ENCODE measurements around the gene DNAJC5. TPM values are rescaled to one million over a fixed set of nuclear protein-coding genes. Genes with fewer than 3 reads are reported as not detected.
"Not testable (repeated sequence)": the region's sequence is repeated elsewhere in the genome, so short reads cannot be mapped to it uniquely, and the experiment has no call there.

DNAJC5 gene
- total and polyA plus RNA-seq, 2 donors (not counting 1 experiment from before 2014, with no cell fraction given) = 12.2 to 33.3 TPM

- Histone ChIP-seq H3K36me3 (replicated peaks in 1 of 2; ENCODE audit: control extremely low read depth in 1 of 2, control insufficient read depth in 1 of 2, extremely low read depth in 1 of 2, insufficient read depth in 2 of 2, low read length in 1 of 2) (peaks cover 0 to 9% of the 10 kb centered on the region in 2 experiments), H3K4me1 (ENCODE audit: control insufficient read depth in 2 of 2, insufficient read depth in 2 of 2, low read length in 2 of 2) (peaks cover 15 to 33% of the 10 kb centered on the region in 2 donors), H3K9ac (ENCODE audit: low read length) (no peak overlapping the region), H3K4me2 (replicated peaks; ENCODE audit: low read depth, low read length, poor library complexity, severe bottlenecking) (no peak overlapping the region), H3K27me3 (replicated peaks in 1 of 4; ENCODE audit: control extremely low read depth in 1 of 4, control insufficient read depth in 3 of 4, insufficient read depth in 4 of 4, low read length in 3 of 4) (no peaks in the 10 kb centered on the region), H2AFZ (ENCODE audit: insufficient read depth, low read depth, low read length, poor library complexity, severe bottlenecking) (no peak overlapping the region), H3K4me3 (ENCODE audit: control extremely low read depth in 1 of 5, extremely low read depth in 1 of 5, insufficient read depth in 1 of 5, low read depth in 2 of 5, low read length in 4 of 5) (no peak overlapping the region), H3K79me2 (ENCODE audit: control insufficient read depth, insufficient read depth, low read length) (peaks cover 97% of the 10 kb centered on the region), H3K9me3 (ENCODE audit: control extremely low read depth in 1 of 3, control insufficient read depth in 2 of 3, insufficient read depth in 1 of 3, low read length in 2 of 3) (peaks cover 2 to 33% (median 8%) of the 10 kb centered on the region in 3 donors), H3K27ac (ENCODE audit: low read length in 2 of 2) (no peak overlapping the region), H4K20me1 (ENCODE audit: control insufficient read depth, insufficient read depth, low read length, poor library complexity, severe bottlenecking) (peaks cover 91% of the 10 kb centered on the region)
- Mint-ChIP-seq H3K27ac (no peak overlapping the region), H3K4me1 (peaks cover 42% of the 10 kb centered on the region), H3K4me3 (no peak overlapping the region), H3K9me3 (ENCODE audit: insufficient read depth) (peaks cover 2% of the 10 kb centered on the region), H3K27me3 (no peaks in the 10 kb centered on the region)
- POLR2A ChIA-PET = no interaction called here
- CTCF ChIA-PET = no interaction called here
- DNase-seq (no peak), ATAC-seq (ENCODE audit: low read depth) (no peak)
- no peak for TF ChIP-seq CTCF (IDR thresholded peaks at IDR 0.05)
- TF ChIP-seq EZH2 (IDR thresholded peaks at IDR 0.05; ENCODE audit: borderline replicate concordance, insufficient read depth, low read depth, low read length, poor library complexity, severe bottlenecking) = no peak
- 98% methylated on average over 11 of the region's 12 CpGs for WGBS (ENCODE audit: insufficient coverage)
- intact Hi-C loops (cut with micrococcal nuclease) = no loop called here
Observed at GRCh38 chr20:63913768-63914167, 18.8 kb downstream of the DNAJC5 start.

GRCh38 chr20:63915471-63915870 is 20.5 kb downstream of the DNAJC5 start:
- H3K36me3 ChIP-seq (replicated peaks in 1 of 2; ENCODE audit: control extremely low read depth in 1 of 2, control insufficient read depth in 1 of 2, extremely low read depth in 1 of 2, insufficient read depth in 2 of 2, low read length in 1 of 2) = peaks cover 1 to 12% of the 10 kb centered on the region in 2 experiments
- ChIA-PET CTCF (interaction anchor here (0.5 to 0.8 kb wide), 2 partner anchors 14 to 58 kb away, joined by 3 to 5 read pairs; no protein-coding TSS in a partner anchor), POLR2A (no interaction called here)
- Mint-ChIP-seq H3K27ac (no peak overlapping the region), H3K4me1 (peaks cover 40% of the 10 kb centered on the region), H3K27me3 (no peaks in the 10 kb centered on the region), H3K9me3 (ENCODE audit: insufficient read depth) (peaks cover 2% of the 10 kb centered on the region), H3K4me3 (no peak overlapping the region)
- intact Hi-C loops (cut with micrococcal nuclease) = no loop called here
- no peak overlapping the region for H3K4me3 ChIP-seq (ENCODE audit: control extremely low read depth in 1 of 5, extremely low read depth in 1 of 5, insufficient read depth in 1 of 5, low read depth in 2 of 5, low read length in 4 of 5)
- no peak overlapping the region for H3K27ac ChIP-seq (ENCODE audit: low read length in 2 of 2)
- no peak overlapping the region for H3K4me2 ChIP-seq (replicated peaks; ENCODE audit: low read depth, low read length, poor library complexity, severe bottlenecking)
- 97% methylated on average over 5 of the region's 6 CpGs for WGBS (ENCODE audit: insufficient coverage)
- ATAC-seq (ENCODE audit: low read depth) (no peak), DNase-seq (no peak)
- H3K9ac ChIP-seq (ENCODE audit: low read length) = no peak overlapping the region
- H3K4me1 ChIP-seq (ENCODE audit: control insufficient read depth in 2 of 2, insufficient read depth in 2 of 2, low read length in 2 of 2) = peaks cover 15 to 37% of the 10 kb centered on the region in 2 donors
- peaks cover 2 to 33% (median 8%) of the 10 kb centered on the region in 3 donors for H3K9me3 ChIP-seq (ENCODE audit: control extremely low read depth in 1 of 3, control insufficient read depth in 2 of 3, insufficient read depth in 1 of 3, low read length in 2 of 3)
- H2AFZ ChIP-seq (ENCODE audit: insufficient read depth, low read depth, low read length, poor library complexity, severe bottlenecking) = no peak overlapping the region
- H3K79me2 ChIP-seq (ENCODE audit: control insufficient read depth, insufficient read depth, low read length) = peaks cover 91% of the 10 kb centered on the region
- TF ChIP-seq EZH2 (IDR thresholded peaks at IDR 0.05; ENCODE audit: borderline replicate concordance, insufficient read depth, low read depth, low read length, poor library complexity, severe bottlenecking) = no peak
- H3K27me3 ChIP-seq (replicated peaks in 1 of 4; ENCODE audit: control extremely low read depth in 1 of 4, control insufficient read depth in 3 of 4, insufficient read depth in 4 of 4, low read length in 3 of 4) = no peaks in the 10 kb centered on the region
- H4K20me1 ChIP-seq (ENCODE audit: control insufficient read depth, insufficient read depth, low read length, poor library complexity, severe bottlenecking) = peaks cover 80% of the 10 kb centered on the region

- H3K27ac ChIP-seq (ENCODE audit: low read length in 2 of 2); DNase-seq; intact Hi-C loops (cut with micrococcal nuclease); ATAC-seq (ENCODE audit: low read depth); H3K27ac Mint-ChIP-seq; H3K9ac ChIP-seq (ENCODE audit: low read length); POLR2A ChIA-PET; H3K4me3 ChIP-seq (ENCODE audit: control extremely low read depth in 1 of 5, extremely low read depth in 1 of 5, insufficient read depth in 1 of 5, low read depth in 2 of 5, low read length in 4 of 5); H3K9me3 Mint-ChIP-seq (ENCODE audit: insufficient read depth); H3K4me3 Mint-ChIP-seq; H2AFZ ChIP-seq (ENCODE audit: insufficient read depth, low read depth, low read length, poor library complexity, severe bottlenecking); H3K27me3 ChIP-seq (replicated peaks in 1 of 4; ENCODE audit: control extremely low read depth in 1 of 4, control insufficient read depth in 3 of 4, insufficient read depth in 4 of 4, low read length in 3 of 4); H3K4me2 ChIP-seq (replicated peaks; ENCODE audit: low read depth, low read length, poor library complexity, severe bottlenecking); H3K27me3 Mint-ChIP-seq: not testable (repeated sequence)
- peaks cover 1 to 16% of the 10 kb centered on the region in 2 experiments for H3K36me3 ChIP-seq (replicated peaks in 1 of 2; ENCODE audit: control extremely low read depth in 1 of 2, control insufficient read depth in 1 of 2, extremely low read depth in 1 of 2, insufficient read depth in 2 of 2, low read length in 1 of 2)
- 99% methylated on average over 6 of the region's 8 CpGs for WGBS (ENCODE audit: insufficient coverage)
- H4K20me1 ChIP-seq (ENCODE audit: control insufficient read depth, insufficient read depth, low read length, poor library complexity, severe bottlenecking) = peaks cover 80% of the 10 kb centered on the region
- peaks cover 2 to 33% (median 8%) of the 10 kb centered on the region in 3 donors for H3K9me3 ChIP-seq (ENCODE audit: control extremely low read depth in 1 of 3, control insufficient read depth in 2 of 3, insufficient read depth in 1 of 3, low read length in 2 of 3)
- CTCF ChIA-PET = interaction anchor here (0.8 kb wide), 1 partner anchor 57 kb away, joined by 3 read pairs; no protein-coding TSS in a partner anchor
- peaks cover 33% of the 10 kb centered on the region for H3K4me1 Mint-ChIP-seq
- H3K79me2 ChIP-seq (ENCODE audit: control insufficient read depth, insufficient read depth, low read length) = peaks cover 91% of the 10 kb centered on the region
- H3K4me1 ChIP-seq (ENCODE audit: control insufficient read depth in 2 of 2, insufficient read depth in 2 of 2, low read length in 2 of 2) = peaks cover 12 to 33% of the 10 kb centered on the region in 2 donors
Observed at GRCh38 chr20:63916371-63916939, 21.5 kb downstream of the DNAJC5 start.

All from B cell (primary cell).